MM.1S (cell line): ENCODE measurements around the gene ANTKMT.

Experiments used
- DNase-seq: peaks from one replicate; pipeline ENCODE4 v3.0.0-alpha.2; 2015
- H2AFZ ChIP-seq: fragments of 300-600 bp; sonication (generic); 2 replicates; pipeline ENCODE4 v1.6.0; 2016; ENCODE audit warnings: antibody characterized with exemption, low read length
- H3F3A ChIP-seq: fragments of 300-600 bp; sonication (generic); 2 replicates; pipeline ENCODE4 v1.6.1; 2016; ENCODE audit warnings: mild to moderate bottlenecking, antibody characterized with exemption, low read length, moderate library complexity, mixed read lengths; ENCODE audit not compliant: insufficient read depth
- H3K27ac ChIP-seq: fragments of 300-600 bp; sonication (generic); 2 replicates; pipeline ENCODE4 v1.5.1; 2016; ENCODE audit warnings: mild to moderate bottlenecking, low read length
- H3K27me3 ChIP-seq: fragments of 300-600 bp; sonication (generic); replicated peaks from 2 replicates; pipeline ENCODE4 v1.6.0; 2016; ENCODE audit warnings: low read length; ENCODE audit not compliant: insufficient read depth
- H3K36me3 ChIP-seq: fragments of 300-600 bp; sonication (generic); replicated peaks from 2 replicates; pipeline ENCODE4 v1.6.1; 2016; ENCODE audit warnings: mild to moderate bottlenecking, low read length, mixed read lengths; ENCODE audit not compliant: insufficient read depth
- H3K4me1 ChIP-seq: fragments of 300-600 bp; sonication (generic); 2 replicates; pipeline ENCODE4 v1.6.1; 2016; ENCODE audit warnings: low read length, mixed read lengths
- H3K4me2 ChIP-seq: fragments of 300-600 bp; sonication (generic); 2 replicates; pipeline ENCODE4 v1.6.0; 2016; ENCODE audit warnings: low read depth, low read length
- H3K4me3 ChIP-seq: fragments of 300-600 bp; sonication (generic); 2 replicates; pipeline ENCODE4 v1.5.1; 2016; ENCODE audit warnings: low read length, mixed read lengths
- H3K79me2 ChIP-seq: fragments of 300-600 bp; sonication (generic); 2 replicates; pipeline ENCODE4 v1.6.1; 2016; ENCODE audit warnings: mixed run types, low read length, mixed read lengths
- H3K9ac ChIP-seq: fragments of 300-600 bp; sonication (generic); 2 replicates; pipeline ENCODE4 v1.6.1; 2016; ENCODE audit warnings: low read length, mixed read lengths
- H3K9me2 ChIP-seq: fragments of 300-600 bp; sonication (generic); replicated peaks from 2 replicates; pipeline ENCODE4 v1.6.1; 2016; ENCODE audit warnings: mild to moderate bottlenecking, low read length, mixed read lengths; ENCODE audit not compliant: insufficient read depth
- H3K9me3 ChIP-seq: fragments of 300-600 bp; sonication (generic); replicated peaks from 2 replicates; pipeline ENCODE4 v1.6.1; 2016; ENCODE audit warnings: mild to moderate bottlenecking, low read length, mixed read lengths; ENCODE audit not compliant: insufficient read depth
- H4K20me1 ChIP-seq: fragments of 300-600 bp; sonication (generic); 2 replicates; pipeline ENCODE4 v1.6.1; 2016; ENCODE audit warnings: mild to moderate bottlenecking, low read length, moderate library complexity, mixed read lengths; ENCODE audit not compliant: insufficient read depth
- CTCF ChIP-seq: fragments of 300-600 bp; sonication (generic); IDR thresholded peaks from 2 replicates; pipeline ENCODE4 v1.5.1; 2016; ENCODE audit warnings: antibody characterized with exemption, low read length, mixed read lengths
- EZH2 ChIP-seq: fragments of 300-600 bp; sonication (generic); optimal IDR thresholded peaks from 2 replicates; pipeline ENCODE3; 2017; ENCODE audit warnings: low read depth, mild to moderate bottlenecking, antibody characterized with exemption, low read length, mixed read lengths
- EZH2phosphoT487 ChIP-seq: fragments of 300-600 bp; sonication (generic); IDR thresholded peaks from 2 replicates; pipeline ENCODE4 v1.6.1; 2018; ENCODE audit warnings: antibody characterized with exemption, low read length

The ANTKMT gene

GRCh38 chr16:756428-756827, 35.5 kb downstream of the ANTKMT start:
- Histone ChIP-seq H3K27me3 (peaks cover 91% of the 10 kb centered on the region), H2AFZ (no peak overlapping the region), H3K4me2 (no peak overlapping the region), H3K36me3 (no peaks in the 10 kb centered on the region), H3K27ac (no peak overlapping the region), H3K9me2 (no peaks in the 10 kb centered on the region), H4K20me1 (no peaks in the 10 kb centered on the region), H3K4me3 (no peak overlapping the region), H3K9me3 (no peaks in the 10 kb centered on the region), H3K79me2 (no peaks in the 10 kb centered on the region), H3K4me1 (no peaks in the 10 kb centered on the region), H3K9ac (no peak overlapping the region), H3F3A (no peaks in the 10 kb centered on the region)
- TF ChIP-seq CTCF = no peak
- TF ChIP-seq EZH2 = no peak
- TF ChIP-seq EZH2phosphoT487 = no peak
- no peak for DNase-seq

GRCh38 chr16:759110-759910, 38.4 kb downstream of the ANTKMT start:
- Histone ChIP-seq H3K9ac (no peak overlapping the region), H3K9me2 (no peaks in the 10 kb centered on the region), H3K27ac (no peak overlapping the region), H3F3A (no peaks in the 10 kb centered on the region), H3K27me3 (peaks cover 80% of the 10 kb centered on the region), H3K36me3 (no peaks in the 10 kb centered on the region), H3K4me2 (no peak overlapping the region), H2AFZ (no peak overlapping the region), H4K20me1 (no peaks in the 10 kb centered on the region), H3K79me2 (no peaks in the 10 kb centered on the region), H3K4me3 (no peak overlapping the region), H3K4me1 (no peaks in the 10 kb centered on the region), H3K9me3 (no peaks in the 10 kb centered on the region)
- TF ChIP-seq CTCF = no peak
- TF ChIP-seq EZH2phosphoT487 = no peak
- no peak for TF ChIP-seq EZH2
- no peak for DNase-seq

- peaks cover 72% of the 10 kb centered on the region for H3K27me3 ChIP-seq
- no peaks in the 10 kb centered on the region for H3K79me2 ChIP-seq
- TF ChIP-seq CTCF (no peak), EZH2 (no peak), EZH2phosphoT487 (no peak)
- H3K4me1 ChIP-seq = no peaks in the 10 kb centered on the region
- no peak overlapping the region for H3K9ac ChIP-seq
- H3K27ac ChIP-seq = no peak overlapping the region
- H3K9me3 ChIP-seq = no peaks in the 10 kb centered on the region
- H2AFZ ChIP-seq = no peak overlapping the region
- no peaks in the 10 kb centered on the region for H3F3A ChIP-seq
- H4K20me1 ChIP-seq = no peaks in the 10 kb centered on the region
- no peak overlapping the region for H3K4me3 ChIP-seq
- no peak overlapping the region for H3K4me2 ChIP-seq
- H3K9me2 ChIP-seq = no peaks in the 10 kb centered on the region
- no peak for DNase-seq
- H3K36me3 ChIP-seq = no peaks in the 10 kb centered on the region
Observed at GRCh38 chr16:760065-760464, 39.1 kb downstream of the ANTKMT start.
